Suprapubic skin (tissue), 3 donors: ENCODE data around the gene WDR36.

Experiments used
- POLR2A ChIP-seq, 2 donors: fragments of 450-650 bp; IDR thresholded peaks; one replicate each; pipeline ENCODE4 v1.6.1; 2017; ENCODE audit warnings: antibody characterized with exemption in 2 of 2, mild to moderate bottlenecking in 2 of 2, moderate library complexity in 2 of 2
- TF ChIP-seq, protein P1 (sequence below), 2 donors: fragments of 200-600 bp in 1 of 2; fragments of 450-650 bp in 1 of 2; sonication (generic) in 1 of 2; IDR thresholded peaks; one replicate each; pipeline ENCODE4 v1.5.1; 2016 to 2019; ENCODE audit warnings: antibody characterized with exemption in 2 of 2, mild to moderate bottlenecking in 1 of 2, moderate library complexity in 1 of 2

DNA sequence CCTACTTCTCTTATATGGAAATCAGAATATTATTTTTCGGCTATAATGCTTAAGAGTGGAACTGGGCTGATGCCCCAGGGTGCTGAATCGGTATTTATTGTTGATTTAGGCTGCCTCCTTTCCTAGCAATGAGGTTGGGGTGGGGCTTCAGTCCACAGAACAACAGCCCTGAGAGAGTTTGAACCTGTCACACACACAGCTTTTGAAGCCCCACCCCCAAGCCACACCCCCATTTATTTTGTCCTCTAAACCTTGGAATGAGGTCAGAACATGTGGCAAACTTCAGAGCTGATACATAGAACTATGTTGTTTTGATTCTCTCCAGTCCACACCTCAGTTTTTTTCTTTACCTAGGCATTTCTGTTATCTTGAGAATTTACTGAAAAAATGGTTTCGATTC is 80.4 kb downstream of the WDR36 start:
- TF ChIP-seq, protein P1, sequence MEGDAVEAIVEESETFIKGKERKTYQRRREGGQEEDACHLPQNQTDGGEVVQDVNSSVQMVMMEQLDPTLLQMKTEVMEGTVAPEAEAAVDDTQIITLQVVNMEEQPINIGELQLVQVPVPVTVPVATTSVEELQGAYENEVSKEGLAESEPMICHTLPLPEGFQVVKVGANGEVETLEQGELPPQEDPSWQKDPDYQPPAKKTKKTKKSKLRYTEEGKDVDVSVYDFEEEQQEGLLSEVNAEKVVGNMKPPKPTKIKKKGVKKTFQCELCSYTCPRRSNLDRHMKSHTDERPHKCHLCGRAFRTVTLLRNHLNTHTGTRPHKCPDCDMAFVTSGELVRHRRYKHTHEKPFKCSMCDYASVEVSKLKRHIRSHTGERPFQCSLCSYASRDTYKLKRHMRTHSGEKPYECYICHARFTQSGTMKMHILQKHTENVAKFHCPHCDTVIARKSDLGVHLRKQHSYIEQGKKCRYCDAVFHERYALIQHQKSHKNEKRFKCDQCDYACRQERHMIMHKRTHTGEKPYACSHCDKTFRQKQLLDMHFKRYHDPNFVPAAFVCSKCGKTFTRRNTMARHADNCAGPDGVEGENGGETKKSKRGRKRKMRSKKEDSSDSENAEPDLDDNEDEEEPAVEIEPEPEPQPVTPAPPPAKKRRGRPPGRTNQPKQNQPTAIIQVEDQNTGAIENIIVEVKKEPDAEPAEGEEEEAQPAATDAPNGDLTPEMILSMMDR (IDR thresholded peaks at IDR 0.05): no peak
- TF ChIP-seq POLR2A (IDR thresholded peaks at IDR 0.05): no peak
